ENCODE measurements around the gene SIGLEC15. TPM values are rescaled to one million over a fixed set of nuclear protein-coding genes. Genes with fewer than 3 reads are reported as not detected.

SIGLEC15 gene
- total RNA-seq (under 1 TPM in 4 of 10 donors, not detected in 6; 0.17 to 0.38 (median 0.30) TPM), polyA plus RNA-seq (under 1 TPM; 0.03 to 0.15 TPM)
- long read RNA-seq, donor 1, partial matches to known transcripts: 0 of 1 reads
- long read RNA-seq, donor 1, other reads (novel, unspliced or antisense): 1 of 1 reads
- long read RNA-seq, donor 2: 0 reads
- long read RNA-seq, donor 3: 0 reads

GRCh38 chr18:45825258-45826044 is at the start of gene SIGLEC15:
Gene SIGLEC15 (plus strand): TSS chr18:45825675. CDS start chr18:45825729, 54 bp downstream.
- peak in 2 of 8 donors; percentile 15 to 44 for ATAC-seq
- intact Hi-C loops (cut with DNase I): no loop called here

GRCh38 chr18:45775743-45776142 is 49.7 kb upstream of the SIGLEC15 start:
- no peaks in the 10 kb centered on the region for H3K36me3 ChIP-seq
- peak overlapping the region; percentile 8 to 95 (median 82) for H3K27ac ChIP-seq
- DNase-seq (no peak), ATAC-seq (peak in 3 of 8 donors; percentile 5 to 33 (median 14))
- peaks cover 0 to 8% (median 0%) of the 10 kb centered on the region in 7 donors for H3K27me3 ChIP-seq
- intact Hi-C loops (cut with DNase I): loop anchor here in 2 of 10 donors (5.0 to 10.0 kb wide), 2 partner anchors 38 to 59 kb away; no protein-coding TSS in a partner anchor
- peak overlapping the region; percentile 18 to 81 (median 71) for H3K4me3 ChIP-seq
- no peak for TF ChIP-seq CTCF (IDR thresholded peaks at IDR 0.05)
- H3K9me3 ChIP-seq: no peaks in the 10 kb centered on the region
- WGBS, 2 donors: 47 to 49% methylated on average over 8 of the region's 8 CpGs
- H3K4me1 ChIP-seq: peaks cover 0 to 32% (median 11%) of the 10 kb centered on the region in 9 donors

More at GRCh38 chr18:45825258-45826044, at the start of gene SIGLEC15:
- Histone ChIP-seq H3K9me3 (peaks cover 0 to 8% (median 0%) of the 10 kb centered on the region in 11 donors), H3K36me3 (no peaks in the 10 kb centered on the region), H3K4me1 (peaks cover 0 to 33% (median 4%) of the 10 kb centered on the region in 9 donors), H3K27ac (no peak within 1 kb of the TSS), H3K4me3 (no peak within 1 kb of the TSS), H3K27me3 (peaks cover 0 to 4% (median 0%) of the 10 kb centered on the region in 7 donors)
- TF ChIP-seq CTCF (IDR thresholded peaks at IDR 0.05): no peak
- DNase-seq: no peak
- 57 to 67% methylated on average over 12 of the region's 12 CpGs for WGBS, 2 donors

- no peak overlapping the region for H3K4me3 ChIP-seq
- no peak for TF ChIP-seq CTCF (IDR thresholded peaks at IDR 0.05)
- H3K27me3 ChIP-seq: peaks cover 0 to 8% (median 0%) of the 10 kb centered on the region in 7 donors
- WGBS, 2 donors: 75 to 78% methylated on average over 1 of the region's 1 CpG
- no peaks in the 10 kb centered on the region for H3K36me3 ChIP-seq
- H3K9me3 ChIP-seq: no peaks in the 10 kb centered on the region
- peaks cover 0 to 34% (median 13%) of the 10 kb centered on the region in 9 donors for H3K4me1 ChIP-seq
- ATAC-seq: no peak
- no peak overlapping the region for H3K27ac ChIP-seq
- DNase-seq: no peak
- intact Hi-C loops (cut with DNase I): loop anchor here in 2 of 10 donors (5.0 to 10.0 kb wide), 2 partner anchors 40 to 57 kb away; no protein-coding TSS in a partner anchor
Measured at GRCh38 chr18:45777393-45777792, 48.1 kb upstream of the SIGLEC15 start.

GRCh38 chr18:45780568-45780967 is 44.9 kb upstream of the SIGLEC15 start:
- Histone ChIP-seq H3K27me3 (peaks cover 0 to 8% (median 0%) of the 10 kb centered on the region in 7 donors), H3K27ac (no peak overlapping the region), H3K36me3 (no peaks in the 10 kb centered on the region), H3K4me1 (peaks cover 0 to 26% (median 9%) of the 10 kb centered on the region in 9 donors), H3K9me3 (no peaks in the 10 kb centered on the region), H3K4me3 (no peak overlapping the region)
- TF ChIP-seq CTCF (IDR thresholded peaks at IDR 0.05): no peak
- no peak for DNase-seq
- ATAC-seq: peak in 6 of 8 donors; percentile 17 to 48 (median 27)
- intact Hi-C loops (cut with DNase I): loop anchor here in 2 of 10 donors (2.0 to 10.0 kb wide), 2 partner anchors 50 to 56 kb away; partner anchors contain the start of gene SLC14A1 (in 1 of the 2)
- 41 to 45% methylated on average over 2 of the region's 2 CpGs for WGBS, 2 donors
